PC-3 (cell line): Measurements from ENCODE around the gene MTA3. TPM values are rescaled to one million over a fixed set of nuclear protein-coding genes. Genes with fewer than 3 reads are reported as not detected.
"Not testable (repeated sequence)": the region's sequence is repeated elsewhere in the genome, so short reads cannot be mapped to it uniquely, and the experiment has no call there.

Experiments
- ATAC-seq: fragments of 200-7000 bp; cut with Tn5 transposase; 2 replicates; pipeline ENCODE4 v1.9.1; 2020; ENCODE audit warnings: mild to moderate bottlenecking, moderate library complexity
- BruUV-seq: library from RNA; stranded (reverse); fragments of 400-500 nt; replicated peaks from 2 replicates; lab custom pipeline; 2021; lab: Mats Ljungman, UMichigan
- CTCF ChIA-PET: fragments of 300-600 bp; sonication (Branson Sonifier 250); formaldehyde crosslinking; loops from one replicate; lab custom pipeline; 2022; ENCODE audit warnings: antibody characterized with exemption; lab: Charles Lee
- POLR2A ChIA-PET: fragments of 300-600 bp; sonication (Branson Sonifier 250); formaldehyde crosslinking; loops from one replicate; lab custom pipeline; 2022; ENCODE audit warnings: antibody characterized with exemption; ENCODE audit not compliant: unreplicated experiment; lab: Charles Lee
- DNase-seq: peaks from one replicate; pipeline ENCODE4 v3.0.0-alpha.2; 2015
- H2AFZ ChIP-seq: fragments of 300-600 bp; sonication (generic); 2 replicates; pipeline ENCODE4 v1.6.0; 2016; ENCODE audit warnings: antibody characterized with exemption, low read length
- H3F3A ChIP-seq: fragments of 300-600 bp; sonication (generic); one replicate; pipeline ENCODE4 v1.6.0; 2017; ENCODE audit warnings: antibody characterized with exemption, low read length, control low read depth, mild to moderate bottlenecking; ENCODE audit not compliant: unreplicated experiment
- H3K27ac ChIP-seq: fragments of 300-600 bp; sonication (generic); 2 replicates; pipeline ENCODE4 v1.5.1; 2016; ENCODE audit warnings: mild to moderate bottlenecking, low read length
- H3K27me3 ChIP-seq: fragments of 300-600 bp; sonication (generic); 2 replicates; pipeline ENCODE4 v1.6.1; 2016; ENCODE audit warnings: low read length, mixed read lengths
- H3K36me3 ChIP-seq: fragments of 300-600 bp; sonication (generic); 2 replicates; pipeline ENCODE4 v1.6.1; 2016; ENCODE audit warnings: low read depth, mixed run types, low read length, mixed read lengths
- H3K4me1 ChIP-seq: fragments of 300-600 bp; sonication (generic); 2 replicates; pipeline ENCODE4 v1.5.1; 2016; ENCODE audit warnings: low read length; ENCODE audit not compliant: insufficient read depth
- H3K4me2 ChIP-seq: fragments of 300-600 bp; sonication (generic); 2 replicates; pipeline ENCODE4 v1.6.0; 2016; ENCODE audit warnings: low read length
- H3K4me3 ChIP-seq: fragments of 300-600 bp; sonication (generic); 2 replicates; pipeline ENCODE4 v1.5.1; 2016; ENCODE audit warnings: mild to moderate bottlenecking, low read length, mixed read lengths
- H3K79me2 ChIP-seq: fragments of 300-600 bp; sonication (generic); 2 replicates; pipeline ENCODE4 v1.6.1; 2017; ENCODE audit warnings: low read length, mixed read lengths
- H3K9ac ChIP-seq: fragments of 300-600 bp; sonication (generic); 2 replicates; pipeline ENCODE4 v1.6.0; 2016; ENCODE audit warnings: mild to moderate bottlenecking, low read length
- H3K9me2 ChIP-seq: fragments of 300-600 bp; sonication (generic); replicated peaks from 2 replicates; pipeline ENCODE4 v1.6.1; 2016; ENCODE audit warnings: mixed run types, low read length, mixed read lengths
- H3K9me3 ChIP-seq: fragments of 300-600 bp; sonication (generic); 2 replicates; pipeline ENCODE4 v1.6.1; 2016; ENCODE audit warnings: low read length, mixed read lengths
- H4K20me1 ChIP-seq: fragments of 300-600 bp; sonication (generic); 2 replicates; pipeline ENCODE4 v1.6.1; 2016; ENCODE audit warnings: low read length, mixed read lengths
- CTCF ChIP-seq: fragments of 300-600 bp; sonication (generic); conservative IDR thresholded peaks from 2 replicates; pipeline ENCODE4 v1.5.1; 2017; ENCODE audit warnings: antibody characterized with exemption, low read depth, mild to moderate bottlenecking, low read length
- EZH2 ChIP-seq: fragments of 300-600 bp; sonication (generic); IDR thresholded peaks from one replicate; pipeline ENCODE4 v1.6.1; 2017; ENCODE audit warnings: antibody characterized with exemption, mild to moderate bottlenecking, low read length; ENCODE audit not compliant: unreplicated experiment
- EZH2phosphoT487 ChIP-seq: fragments of 300-600 bp; sonication (generic); IDR thresholded peaks from 2 replicates; pipeline ENCODE4 v1.6.1; 2018; ENCODE audit warnings: mild to moderate bottlenecking, antibody characterized with exemption, low read length, borderline replicate concordance
- intact Hi-C: fragments of 100-400 bp; cut with micrococcal nuclease; formaldehyde crosslinking; loops from 2 replicates; pipeline ENCODE4 v1.9.0; 2023
- total RNA-seq: library from RNA; depleted of rRNA; stranded (reverse); fragments of >200 nt; gene quantifications from 2 replicates; pipeline ENCODE4 v1.2.3, GENCODE V29; 2014

MTA3 gene
- total RNA-seq, 1 experiment from 2014 or later = 27.3 TPM

- Histone ChIP-seq H2AFZ (no peak overlapping the region), H3K9me2 (no peaks in the 10 kb centered on the region), H3K9ac (no peak overlapping the region), H3K36me3 (no peaks in the 10 kb centered on the region), H3K27ac (no peak overlapping the region), H3K4me2 (no peak overlapping the region), H3K79me2 (no peaks in the 10 kb centered on the region), H3K4me1 (peaks cover 16% of the 10 kb centered on the region), H3K4me3 (no peak overlapping the region), H3F3A (no peaks in the 10 kb centered on the region), H3K9me3 (no peaks in the 10 kb centered on the region), H4K20me1 (no peaks in the 10 kb centered on the region), H3K27me3 (no peaks in the 10 kb centered on the region)
- no peak for TF ChIP-seq EZH2
- no peak for TF ChIP-seq CTCF
- no peak for TF ChIP-seq EZH2phosphoT487
- no peak for DNase-seq
- BruUV-seq = no TSS peak
- no peak for ATAC-seq
- intact Hi-C loops = no loop called here
- ChIA-PET CTCF (no interaction called here), POLR2A (no interaction called here)
Measured at GRCh38 chr2:42557306-42557705, 11.1 kb upstream of the MTA3 start.

- BruUV-seq = no TSS peak
- H3F3A ChIP-seq = no peaks in the 10 kb centered on the region
- H3K4me3 ChIP-seq = no peak overlapping the region
- H3K79me2 ChIP-seq = no peaks in the 10 kb centered on the region
- ATAC-seq = peak; percentile 56
- peak; percentile 60 for DNase-seq
- H3K36me3 ChIP-seq = no peaks in the 10 kb centered on the region
- intact Hi-C loops = no loop called here
- ChIA-PET CTCF (no interaction called here), POLR2A (no interaction called here)
- TF ChIP-seq EZH2 = no peak
- TF ChIP-seq EZH2phosphoT487 = no peak
- TF ChIP-seq CTCF = peak; percentile 38
- no peaks in the 10 kb centered on the region for H4K20me1 ChIP-seq
- H2AFZ ChIP-seq = no peak overlapping the region
- H3K9me2 ChIP-seq = no peaks in the 10 kb centered on the region
- no peak overlapping the region for H3K4me2 ChIP-seq
- no peak overlapping the region for H3K27ac ChIP-seq
- H3K4me1 ChIP-seq = peaks cover 24% of the 10 kb centered on the region
- H3K9me3 ChIP-seq = no peaks in the 10 kb centered on the region
- H3K9ac ChIP-seq = no peak overlapping the region
- H3K27me3 ChIP-seq = no peaks in the 10 kb centered on the region
Measured at GRCh38 chr2:42558827-42559226, 9.6 kb upstream of the MTA3 start.

GRCh38 chr2:42560133-42560532, 8.3 kb upstream of the MTA3 start:
- intact Hi-C loops = loop anchor here (10.0 kb wide), 1 partner anchor 195 kb away; the partner anchor contains the start of gene COX7A2L
- H3F3A ChIP-seq, ATAC-seq, H3K9me2 ChIP-seq, H3K9ac ChIP-seq, POLR2A ChIA-PET, BruUV-seq, H3K9me3 ChIP-seq, H3K27ac ChIP-seq, H3K36me3 ChIP-seq, CTCF ChIA-PET, H3K27me3 ChIP-seq, DNase-seq, H3K79me2 ChIP-seq, H3K4me2 ChIP-seq, H4K20me1 ChIP-seq, H3K4me3 ChIP-seq, H2AFZ ChIP-seq: not testable (repeated sequence)
- peaks cover 24% of the 10 kb centered on the region for H3K4me1 ChIP-seq
